Thoracic aorta (tissue), 2 donors: ENCODE results near the gene TANGO2. TPM values are rescaled to one million over a fixed set of nuclear protein-coding genes. Genes with fewer than 3 reads are reported as not detected.

ENCODE experiments used
- ATAC-seq: fragments of 150-250 bp; one replicate; pipeline ENCODE4 v1.8.0; 2017; ENCODE audit warnings: low read depth; ENCODE audit not compliant: insufficient number of reproducible peaks, low FRiP score
- DNase-seq: peaks from one replicate; pipeline ENCODE4 v3.0.0-alpha.2; 2020; ENCODE audit warnings: low spot score
- H3K27ac ChIP-seq, 2 donors: fragments of 200-600 bp; sonication (generic); 1 replicate in 1 of 2; 2 replicates in 1 of 2; pipeline ENCODE4 v1.5.1; 2016; ENCODE audit warnings: mild to moderate bottlenecking in 2 of 2, moderate library complexity in 2 of 2
- H3K27me3 ChIP-seq: fragments of 200-600 bp; sonication (generic); replicated peaks from 2 replicates; pipeline ENCODE4 v1.6.0; 2016; ENCODE audit warnings: mild to moderate bottlenecking; ENCODE audit not compliant: insufficient read depth
- H3K36me3 ChIP-seq: fragments of 200-600 bp; sonication (generic); one replicate; pipeline ENCODE4 v1.5.1; 2016
- H3K4me1 ChIP-seq, 2 donors: fragments of 200-600 bp; sonication (generic); 1 replicate in 1 of 2; 2 replicates in 1 of 2; pipeline versions ENCODE4 v1.5.1 to v1.6.0; 2016; ENCODE audit warnings: low read depth in 2 of 2, mild to moderate bottlenecking in 1 of 2; ENCODE audit not compliant: control insufficient read depth in 1 of 2
- H3K4me3 ChIP-seq: fragments of 200-600 bp; sonication (generic); 2 replicates; pipeline ENCODE4 v1.5.1; 2016; ENCODE audit warnings: mild to moderate bottlenecking
- H3K9me3 ChIP-seq: fragments of 200-600 bp; sonication (generic); 2 replicates; pipeline ENCODE4 v1.5.1; 2016
- total RNA-seq, 2 donors: library from RNA; depleted of rRNA; stranded (reverse); fragments of >200 nt; gene quantifications; one replicate each; pipeline versions ENCODE4 v1.1.0 to v1.2.3, GENCODE V29; 2016
- TF ChIP-seq, protein P1 (sequence below): fragments of 200-600 bp; sonication (generic); IDR thresholded peaks from one replicate; pipeline ENCODE4 v1.5.1; 2019; ENCODE audit warnings: antibody characterized with exemption

The TANGO2 gene
- total RNA-seq, 2 donors from 2014 or later: 48.7 to 109 TPM

DNA sequence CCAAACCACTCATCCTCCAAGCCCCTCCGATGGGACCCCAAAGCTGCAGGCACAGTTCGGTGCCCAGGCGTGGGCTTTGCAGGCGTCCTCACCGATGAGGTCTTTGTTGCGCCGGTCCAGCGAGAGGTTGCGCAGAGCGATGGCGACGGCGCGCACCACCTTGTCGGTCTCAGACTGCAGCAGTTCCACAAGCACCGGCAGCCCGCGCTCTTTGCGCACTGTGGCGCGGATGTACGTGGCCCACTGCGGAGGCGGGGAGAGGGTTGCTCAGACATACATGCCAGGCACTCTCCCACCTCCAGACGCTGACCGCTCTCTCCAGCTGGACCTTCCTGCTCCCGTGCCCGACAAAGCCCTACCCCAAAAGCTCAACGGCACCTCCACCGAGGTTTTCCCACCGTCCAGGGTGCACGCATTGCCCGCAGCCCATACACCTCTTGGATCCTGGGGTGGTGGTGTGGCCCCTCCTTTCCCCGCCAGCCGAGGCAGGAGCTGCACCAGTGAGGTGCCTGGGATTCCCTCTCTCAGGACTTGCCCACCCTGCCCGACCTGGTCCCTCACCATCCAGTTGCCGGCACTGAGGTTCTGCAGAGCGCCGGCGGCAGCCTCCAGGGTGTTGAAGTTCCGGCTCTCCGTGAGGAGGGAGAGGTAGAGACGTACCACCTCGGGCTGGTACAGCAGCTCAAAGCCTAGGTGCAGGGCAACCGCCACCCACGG is 47.2 kb upstream of the TANGO2 start:
- H3K4me1 ChIP-seq: peaks cover 0 to 23% of the 10 kb centered on the region in 2 donors
- H3K27ac ChIP-seq: peak overlapping the region in 1 of 2 donors; percentile 0
- TF ChIP-seq, protein P1, sequence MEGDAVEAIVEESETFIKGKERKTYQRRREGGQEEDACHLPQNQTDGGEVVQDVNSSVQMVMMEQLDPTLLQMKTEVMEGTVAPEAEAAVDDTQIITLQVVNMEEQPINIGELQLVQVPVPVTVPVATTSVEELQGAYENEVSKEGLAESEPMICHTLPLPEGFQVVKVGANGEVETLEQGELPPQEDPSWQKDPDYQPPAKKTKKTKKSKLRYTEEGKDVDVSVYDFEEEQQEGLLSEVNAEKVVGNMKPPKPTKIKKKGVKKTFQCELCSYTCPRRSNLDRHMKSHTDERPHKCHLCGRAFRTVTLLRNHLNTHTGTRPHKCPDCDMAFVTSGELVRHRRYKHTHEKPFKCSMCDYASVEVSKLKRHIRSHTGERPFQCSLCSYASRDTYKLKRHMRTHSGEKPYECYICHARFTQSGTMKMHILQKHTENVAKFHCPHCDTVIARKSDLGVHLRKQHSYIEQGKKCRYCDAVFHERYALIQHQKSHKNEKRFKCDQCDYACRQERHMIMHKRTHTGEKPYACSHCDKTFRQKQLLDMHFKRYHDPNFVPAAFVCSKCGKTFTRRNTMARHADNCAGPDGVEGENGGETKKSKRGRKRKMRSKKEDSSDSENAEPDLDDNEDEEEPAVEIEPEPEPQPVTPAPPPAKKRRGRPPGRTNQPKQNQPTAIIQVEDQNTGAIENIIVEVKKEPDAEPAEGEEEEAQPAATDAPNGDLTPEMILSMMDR: no peak
- no peak overlapping the region for H3K4me3 ChIP-seq
- peaks cover 54% of the 10 kb centered on the region for H3K36me3 ChIP-seq
- no peak for DNase-seq
- H3K27me3 ChIP-seq: no peaks in the 10 kb centered on the region
- H3K9me3 ChIP-seq: no peaks in the 10 kb centered on the region
- ATAC-seq: no peak

DNA sequence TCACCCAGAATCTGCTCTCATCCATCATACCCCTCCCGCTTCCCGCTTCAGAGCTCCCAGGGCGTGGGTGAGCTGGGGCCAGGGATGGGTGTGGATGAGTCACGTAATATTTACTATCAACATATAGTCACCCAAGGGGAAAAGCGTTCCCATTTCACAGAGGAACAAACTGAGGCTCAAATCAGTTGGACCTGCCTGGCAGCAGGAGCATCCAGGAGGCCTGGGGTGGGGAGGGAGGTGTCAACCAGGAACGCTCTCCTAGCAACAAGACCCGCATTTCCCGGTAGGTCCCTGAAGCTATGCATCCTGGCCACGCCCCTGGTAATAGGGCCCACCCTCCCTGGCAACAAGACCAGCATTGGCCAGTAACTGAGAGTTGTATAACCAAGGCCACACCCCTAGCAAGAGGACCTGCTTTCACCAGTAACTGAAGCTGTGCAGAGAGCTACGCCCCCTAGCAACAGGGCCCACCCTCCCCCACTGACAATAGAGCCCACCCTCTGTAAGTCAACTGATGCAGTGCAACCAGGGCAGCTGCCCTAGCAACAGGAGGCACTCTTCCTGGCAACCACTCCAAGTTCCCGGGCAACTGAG is 46.5 kb upstream of the TANGO2 start:
- Histone ChIP-seq H3K27ac (peak overlapping the region in 1 of 2 donors; percentile 0), H3K4me3 (no peak overlapping the region), H3K9me3 (no peaks in the 10 kb centered on the region), H3K4me1 (peaks cover 0 to 23% of the 10 kb centered on the region in 2 donors), H3K27me3 (no peaks in the 10 kb centered on the region), H3K36me3 (peaks cover 56% of the 10 kb centered on the region)
- ATAC-seq: no peak
- TF ChIP-seq, protein P1: no peak
- DNase-seq: no peak

DNA sequence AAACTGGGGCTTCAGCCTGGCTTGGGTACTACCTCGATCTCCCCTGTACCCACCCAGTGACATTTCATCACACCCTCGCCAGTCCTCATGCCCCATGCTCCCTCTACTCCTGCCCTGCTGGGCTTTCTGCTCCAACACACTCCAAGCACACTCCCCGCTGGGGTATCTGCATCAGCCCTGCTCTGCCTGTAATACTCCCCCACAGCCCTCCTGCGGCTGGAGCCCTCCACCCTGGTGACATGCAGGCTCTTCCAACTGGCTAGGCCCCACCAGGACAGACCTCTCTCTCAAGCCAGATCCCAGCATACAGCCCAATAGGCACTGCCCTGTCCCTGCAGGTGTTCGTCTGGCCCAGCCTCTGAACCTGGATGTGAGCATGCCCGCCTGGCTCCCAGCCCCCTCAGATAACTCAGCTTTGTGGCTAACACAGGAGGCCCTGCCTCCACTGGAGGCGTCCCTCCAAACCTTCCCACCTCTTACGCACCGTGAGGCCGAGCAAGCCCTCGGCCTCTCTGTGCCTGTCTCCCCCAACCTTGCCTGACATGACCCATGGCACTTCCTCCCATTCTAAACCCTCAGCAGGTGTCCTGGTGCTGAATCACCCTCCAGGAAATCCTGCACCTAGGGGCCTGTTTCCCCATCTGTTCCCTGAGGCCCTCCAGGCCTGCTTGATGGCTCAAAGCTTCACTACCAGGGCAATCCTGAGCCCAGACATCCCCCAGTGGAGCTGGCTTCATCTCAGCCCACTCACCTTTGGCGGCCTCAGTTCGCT is 45.8 kb upstream of the TANGO2 start:
- no peak overlapping the region for H3K4me3 ChIP-seq
- H3K36me3 ChIP-seq: peaks cover 57% of the 10 kb centered on the region
- H3K27me3 ChIP-seq: no peaks in the 10 kb centered on the region
- no peaks in the 10 kb centered on the region for H3K9me3 ChIP-seq
- TF ChIP-seq, protein P1: no peak
- ATAC-seq: no peak
- H3K27ac ChIP-seq: peak overlapping the region in 1 of 2 donors; percentile 56
- no peak for DNase-seq
- peaks cover 0 to 23% of the 10 kb centered on the region in 2 donors for H3K4me1 ChIP-seq

DNA sequence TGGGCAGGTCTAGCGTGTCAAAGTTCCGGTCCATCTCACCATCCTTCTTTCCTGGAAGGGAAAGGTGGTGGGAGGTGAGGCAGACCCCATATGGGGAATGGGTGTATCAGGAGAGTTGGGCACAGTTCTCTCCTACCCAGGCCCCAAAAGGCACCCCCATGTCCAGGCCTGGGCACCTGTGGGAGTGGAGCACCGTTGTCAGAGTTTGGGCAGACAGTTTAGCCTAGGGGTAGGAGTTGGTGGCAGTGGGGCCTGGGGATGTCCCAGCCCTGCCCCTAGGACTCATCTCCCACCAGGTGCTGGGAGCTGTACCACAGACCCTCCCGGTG is 45.2 kb upstream of the TANGO2 start:
- Histone ChIP-seq H3K27ac (peak overlapping the region in 1 of 2 donors; percentile 56), H3K4me1 (peaks cover 0 to 24% of the 10 kb centered on the region in 2 donors), H3K27me3 (no peaks in the 10 kb centered on the region), H3K4me3 (no peak overlapping the region), H3K9me3 (no peaks in the 10 kb centered on the region), H3K36me3 (peaks cover 59% of the 10 kb centered on the region)
- no peak for DNase-seq
- TF ChIP-seq, protein P1: no peak
- ATAC-seq: no peak

DNA sequence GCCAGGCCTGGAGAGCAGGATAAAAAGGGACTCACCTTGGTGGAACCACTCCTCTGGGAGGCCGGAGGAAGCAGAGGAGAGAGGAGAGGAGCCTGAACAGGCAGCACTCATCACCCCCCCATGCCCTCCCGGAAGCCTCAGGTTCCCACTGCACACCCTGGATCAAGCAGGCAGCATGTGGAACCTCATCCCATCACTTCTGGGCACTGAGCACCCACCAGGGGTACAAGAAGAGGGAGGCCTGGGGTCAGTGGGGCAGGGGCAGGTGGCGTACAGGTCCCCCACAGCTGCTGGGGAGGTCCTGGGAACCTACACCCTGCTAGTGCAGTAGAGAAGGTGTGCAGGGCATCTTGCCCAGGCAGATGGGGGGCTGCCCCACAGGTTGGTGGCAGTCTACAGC is 44.2 kb upstream of the TANGO2 start:
- ATAC-seq: no peak
- H3K27ac ChIP-seq: peak overlapping the region in 1 of 2 donors; percentile 56
- H3K4me3 ChIP-seq: no peak overlapping the region
- peaks cover 0 to 30% of the 10 kb centered on the region in 2 donors for H3K4me1 ChIP-seq
- no peak for DNase-seq
- TF ChIP-seq, protein P1: no peak
- H3K9me3 ChIP-seq: no peaks in the 10 kb centered on the region
- H3K27me3 ChIP-seq: no peaks in the 10 kb centered on the region
- peaks cover 61% of the 10 kb centered on the region for H3K36me3 ChIP-seq
